Breast epithelium (tissue), 4 donors: ENCODE results near the gene MFSD6L. TPM values are rescaled to one million over a fixed set of nuclear protein-coding genes. Genes with fewer than 3 reads are reported as not detected.

Source experiments
- DNase-seq, 2 donors: peaks; one replicate each; pipeline ENCODE4 v3.0.0-alpha.2; 2019; ENCODE audit warnings: low spot score in 2 of 2
- H3K27ac ChIP-seq, 2 donors: fragments of 200-600 bp; sonication (generic) in 1 of 2; one replicate each; pipeline ENCODE4 v1.5.1; 2016 to 2019; ENCODE audit warnings: mild to moderate bottlenecking in 1 of 2
- H3K27me3 ChIP-seq, 2 donors: fragments of 200-600 bp; sonication (generic) in 1 of 2; one replicate each; pipeline versions ENCODE4 v1.5.1 to v1.6.0; 2017 to 2019; ENCODE audit warnings: control low read depth in 1 of 2, mild to moderate bottlenecking in 1 of 2
- H3K36me3 ChIP-seq: fragments of 200-600 bp; one replicate; pipeline ENCODE4 v1.5.1; 2019
- H3K4me1 ChIP-seq, 2 donors: fragments of 200-600 bp; sonication (generic); one replicate each; pipeline ENCODE4 v1.5.1; 2016 to 2019; ENCODE audit warnings: control low read depth in 1 of 2
- H3K4me3 ChIP-seq, 3 donors: fragments of 200-600 bp; sonication (generic); 1 replicate in 2 of 3; 2 replicates in 1 of 3; pipeline ENCODE4 v1.5.1; 2016 to 2019; ENCODE audit warnings: mild to moderate bottlenecking in 3 of 3, moderate library complexity in 2 of 3
- H3K9me3 ChIP-seq, 2 donors: fragments of 200-600 bp; sonication (generic) in 1 of 2; one replicate each; pipeline ENCODE4 v1.5.1; 2016 to 2019; ENCODE audit warnings: control low read depth in 1 of 2
- CTCF ChIP-seq, 3 donors: fragments of 450-650 bp; IDR thresholded peaks; one replicate each; pipeline ENCODE4 v1.5.1; 2016 to 2017; ENCODE audit warnings: antibody characterized with exemption in 3 of 3, mild to moderate bottlenecking in 3 of 3, moderate library complexity in 3 of 3
- POLR2A ChIP-seq: fragments of 450-650 bp; IDR thresholded peaks from one replicate; pipeline ENCODE4 v1.6.1; 2016; ENCODE audit warnings: antibody characterized with exemption, mild to moderate bottlenecking, moderate library complexity
- POLR2AphosphoS5 ChIP-seq, 3 donors: sonication (generic); formaldehyde crosslinking; IDR thresholded peaks; one replicate each; pipeline ENCODE4 v1.6.1; 2017; ENCODE audit warnings: antibody characterized with exemption in 3 of 3
- intact Hi-C: fragments of 100-400 bp; cut with DNase I; formaldehyde crosslinking; loops from one replicate; pipeline ENCODE4 v1.15.1; 2023; ENCODE audit warnings: low total_unique reads
- total RNA-seq, 3 donors: library from RNA; depleted of rRNA; stranded (reverse); fragments of >200 nt; gene quantifications; one replicate each; pipeline ENCODE4 v1.1.0, GENCODE V29; 2016

Gene MFSD6L
- total RNA-seq, 3 donors from 2014 or later: 0.48 to 0.98 (median 0.59) TPM

GRCh38 chr17:8801135-8801840, 2.1 kb upstream of the MFSD6L start:
- intact Hi-C loops: no loop called here

DNA sequence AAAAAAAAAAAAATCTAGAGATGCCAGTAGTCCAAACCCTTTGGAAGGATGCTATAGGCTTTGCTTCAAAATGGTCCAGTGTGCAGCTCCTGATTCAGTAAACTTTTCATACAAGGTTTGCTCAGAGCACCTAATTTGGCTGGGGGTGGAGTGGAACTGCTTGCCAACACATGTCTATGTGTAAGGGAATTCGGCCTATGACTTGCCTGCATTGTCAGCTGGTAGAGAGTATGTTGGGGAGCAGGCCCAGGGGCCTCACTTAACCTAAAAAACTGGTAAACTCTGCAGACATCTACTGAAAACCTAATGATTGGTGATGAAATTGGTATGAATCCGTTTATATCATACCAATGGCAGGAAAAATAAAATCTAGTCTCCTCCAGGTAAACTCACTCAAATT, 1.5 kb upstream of the MFSD6L start:
- Histone ChIP-seq H3K27ac (no peak overlapping the region), H3K4me1 (peaks cover 0 to 5% of the 10 kb centered on the region in 2 donors), H3K4me3 (no peak overlapping the region), H3K9me3 (no peaks in the 10 kb centered on the region), H3K36me3 (no peaks in the 10 kb centered on the region), H3K27me3 (no peaks in the 10 kb centered on the region)
- no peak for DNase-seq
- TF ChIP-seq POLR2AphosphoS5 (IDR thresholded peaks at IDR 0.05) (no peak), POLR2A (no peak), CTCF (IDR thresholded peaks at IDR 0.05) (no peak)
- intact Hi-C loops: no loop called here

More at GRCh38 chr17:8801135-8801840, 2.1 kb upstream of the MFSD6L start:
- TF ChIP-seq CTCF (IDR thresholded peaks at IDR 0.05) (no peak), POLR2AphosphoS5 (IDR thresholded peaks at IDR 0.05) (no peak), POLR2A (no peak)
- Histone ChIP-seq H3K36me3 (no peaks in the 10 kb centered on the region), H3K9me3 (no peaks in the 10 kb centered on the region), H3K4me3 (no peak overlapping the region), H3K4me1 (peaks cover 0 to 5% of the 10 kb centered on the region in 2 donors), H3K27ac (no peak overlapping the region), H3K27me3 (no peaks in the 10 kb centered on the region)
- DNase-seq: no peak

DNA sequence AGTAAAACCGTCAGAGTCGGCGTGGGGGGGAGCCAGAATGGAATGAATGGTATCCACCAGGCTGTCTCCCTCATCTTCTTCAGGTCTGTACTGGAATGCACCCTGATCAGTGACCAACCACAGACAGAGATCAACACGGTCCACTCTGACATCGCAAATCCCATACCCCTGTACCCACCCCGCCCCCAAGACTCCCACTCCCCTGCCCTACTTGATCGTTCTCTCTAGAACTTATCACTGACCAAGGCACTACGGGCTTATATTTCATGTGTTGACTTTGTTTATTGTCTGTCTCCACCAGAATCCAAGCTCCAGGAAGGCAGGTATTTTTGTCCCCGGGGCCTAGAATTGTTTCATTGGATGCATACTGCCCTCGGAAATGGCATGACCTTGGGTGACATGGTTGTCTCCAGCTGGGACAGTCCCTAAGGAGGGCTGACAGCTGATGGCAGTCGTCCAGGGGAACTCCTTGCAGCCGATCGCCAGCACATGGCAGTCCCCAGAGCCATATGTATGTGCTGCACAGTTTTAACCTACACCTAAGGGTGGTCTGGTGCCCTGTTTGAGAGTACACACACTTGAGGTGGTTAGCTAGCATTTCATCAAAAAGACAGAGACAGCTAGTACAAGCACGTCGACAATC, 526 bp upstream of the MFSD6L start:
- DNase-seq: no peak
- no peak for TF ChIP-seq POLR2A
- TF ChIP-seq CTCF (IDR thresholded peaks at IDR 0.05): no peak
- no peak for TF ChIP-seq POLR2AphosphoS5 (IDR thresholded peaks at IDR 0.05)

DNA sequence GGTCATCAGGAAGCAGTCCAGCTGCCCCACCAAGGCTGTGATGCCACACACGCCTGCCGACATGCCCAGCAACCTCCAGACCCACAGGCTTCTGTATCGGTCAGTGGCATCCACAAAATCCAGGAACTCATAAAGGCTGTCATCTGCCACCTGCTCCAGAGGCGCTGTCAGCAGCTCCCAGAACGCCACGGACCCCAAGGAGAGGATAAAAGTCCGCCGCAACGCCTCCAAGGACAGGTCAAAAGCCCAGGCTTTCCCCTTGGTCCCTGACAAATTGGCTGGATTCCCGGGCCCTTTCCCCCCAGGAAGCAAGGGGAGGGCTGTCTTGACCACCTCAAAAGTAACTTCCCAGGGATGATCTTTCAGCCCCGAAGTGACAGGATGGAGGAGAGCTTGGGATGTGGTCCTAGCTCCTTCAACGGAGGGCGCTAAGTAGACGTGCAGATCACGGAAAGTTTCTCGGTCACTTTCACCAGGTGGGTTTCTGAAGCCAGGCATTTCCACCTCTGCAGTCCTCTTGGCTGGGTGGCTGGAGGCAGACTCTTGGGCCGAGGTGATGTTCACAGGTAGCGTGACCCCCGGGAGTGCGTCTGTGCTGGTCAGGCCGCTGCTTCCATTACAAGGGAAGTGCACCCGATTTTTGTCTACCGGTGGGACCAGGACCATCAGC, 854 bp downstream of the MFSD6L start:
- no peak overlapping the region for H3K4me3 ChIP-seq
- no peaks in the 10 kb centered on the region for H3K36me3 ChIP-seq
- TF ChIP-seq CTCF (IDR thresholded peaks at IDR 0.05) (no peak), POLR2AphosphoS5 (IDR thresholded peaks at IDR 0.05) (no peak), POLR2A (no peak)
- intact Hi-C loops: no loop called here
- H3K9me3 ChIP-seq: no peaks in the 10 kb centered on the region
- H3K27me3 ChIP-seq: no peaks in the 10 kb centered on the region
- DNase-seq: no peak
- no peak overlapping the region for H3K27ac ChIP-seq
- H3K4me1 ChIP-seq: peaks cover 0 to 5% of the 10 kb centered on the region in 2 donors

More for the DNA sequence above, 526 bp upstream of the MFSD6L start:
- Histone ChIP-seq H3K36me3 (no peaks in the 10 kb centered on the region), H3K9me3 (no peaks in the 10 kb centered on the region), H3K4me1 (peaks cover 0 to 5% of the 10 kb centered on the region in 2 donors), H3K27me3 (no peaks in the 10 kb centered on the region), H3K27ac (no peak overlapping the region), H3K4me3 (peak overlapping the region in 2 of 3 donors; percentile 44 to 61)
- intact Hi-C loops: no loop called here
